Peyer's patch (tissue), 4 donors: ENCODE results near the gene VDAC1.

Source experiments
- CTCF ChIP-seq, 6 experiments: fragments of 450-650 bp in 4 of 6; fragments of 200-600 bp in 2 of 6; sonication (generic) in 1 of 6; IDR thresholded peaks; one replicate each; pipeline ENCODE4 v1.5.1; 2017 to 2019; ENCODE audit warnings: antibody characterized with exemption in 6 of 6, mild to moderate bottlenecking in 3 of 6, moderate library complexity in 1 of 6
- POLR2A ChIP-seq, 2 donors: fragments of 450-650 bp; IDR thresholded peaks; one replicate each; pipeline ENCODE4 v1.5.1; 2017; ENCODE audit warnings: antibody characterized with exemption in 2 of 2, mild to moderate bottlenecking in 2 of 2, moderate library complexity in 2 of 2

GRCh38 chr5:133998042-133998441 is 6.7 kb downstream of the VDAC1 start:
- TF ChIP-seq CTCF (IDR thresholded peaks at IDR 0.05) (no peak), POLR2A (IDR thresholded peaks at IDR 0.05) (no peak)
